Kidney glomerular epithelial cell (primary cell): ENCODE results near the gene LGALS9.
A peak's percentile ranks its signal among the peaks of the same experiment; 100 is the strongest.
"Not testable (repeated sequence)": the region's sequence is repeated elsewhere in the genome, so short reads cannot be mapped to it uniquely, and the experiment has no call there.

Source experiments
- DNase-seq: peaks from one replicate; lab custom pipeline; 2025; lab: John Stamatoyannopoulos, UW

Gene LGALS9

DNA sequence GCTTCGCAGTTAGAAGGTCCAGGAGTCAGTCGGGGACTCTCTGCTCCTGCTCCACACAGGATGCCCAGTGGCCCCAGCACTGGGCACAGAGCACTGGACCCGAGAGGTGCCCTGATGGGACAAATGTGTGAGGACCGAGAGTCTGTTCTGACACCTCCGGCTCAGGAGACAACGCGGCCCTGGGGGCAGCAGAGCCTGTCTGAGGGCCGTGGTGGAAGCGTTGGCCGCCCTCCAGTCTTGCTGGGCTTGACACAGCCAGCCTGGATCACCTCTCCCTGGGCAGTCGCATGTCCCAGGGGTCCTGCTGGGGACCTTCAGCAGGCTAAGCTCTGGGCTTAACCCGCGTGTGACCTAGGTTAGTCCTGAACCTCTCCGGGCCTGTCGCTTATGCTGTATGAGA is 23.1 kb downstream of the LGALS9 start:
- DNase-seq, result no peak

GRCh38 chr17:27654654-27655524 is 23.9 kb downstream of the LGALS9 start:
- DNase-seq, result peak; percentile 15

- not testable (repeated sequence) for DNase-seq
These were observed 24.6 kb downstream of the LGALS9 start for GRCh38 chr17:27655525-27656111.

GRCh38 chr17:27656620-27657019 is 25.6 kb downstream of the LGALS9 start:
- DNase-seq, result not testable (repeated sequence)

DNA sequence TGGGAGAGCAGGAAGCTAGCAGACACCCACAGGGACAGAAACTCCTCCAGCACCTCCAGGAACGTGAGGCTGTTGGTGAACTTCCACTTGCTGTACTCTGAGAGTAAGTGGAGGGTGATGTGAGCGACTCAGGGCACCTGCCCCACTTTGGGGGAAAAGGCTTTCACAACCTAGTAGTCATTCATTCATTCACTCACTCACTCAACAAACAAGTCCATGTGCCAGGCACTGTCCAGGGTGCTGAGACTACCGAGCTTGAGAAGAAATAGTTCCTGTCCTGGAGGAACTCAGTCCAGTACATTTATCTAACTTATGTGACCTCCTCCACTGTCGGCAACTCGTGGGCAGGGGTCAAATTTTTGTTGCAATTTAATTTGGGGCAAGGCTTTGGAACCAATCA is 26.6 kb downstream of the LGALS9 start:
- no peak for DNase-seq

GRCh38 chr17:27659683-27660082 is 28.7 kb downstream of the LGALS9 start:
- no peak for DNase-seq

DNA sequence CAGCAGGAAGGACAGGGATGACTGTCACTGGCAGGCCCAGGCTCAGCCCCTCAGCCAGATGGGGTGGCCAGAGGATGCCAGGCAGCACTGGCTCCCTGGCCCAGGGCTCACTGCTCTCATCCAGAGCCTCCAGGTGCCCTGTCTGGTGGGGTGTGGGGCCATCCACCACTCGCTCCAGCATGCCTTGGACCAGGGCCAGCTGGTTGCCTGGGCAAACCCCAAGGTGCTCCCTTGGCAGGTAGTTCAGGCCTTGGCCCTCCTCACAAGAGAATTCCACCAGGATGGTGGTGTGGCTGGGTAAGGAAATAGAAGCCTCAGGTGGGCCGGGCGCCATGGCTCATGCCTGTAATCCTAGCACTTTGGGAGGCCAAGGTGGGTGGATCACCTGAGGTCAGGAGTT is 29.4 kb downstream of the LGALS9 start:
- DNase-seq, result no peak

DNA sequence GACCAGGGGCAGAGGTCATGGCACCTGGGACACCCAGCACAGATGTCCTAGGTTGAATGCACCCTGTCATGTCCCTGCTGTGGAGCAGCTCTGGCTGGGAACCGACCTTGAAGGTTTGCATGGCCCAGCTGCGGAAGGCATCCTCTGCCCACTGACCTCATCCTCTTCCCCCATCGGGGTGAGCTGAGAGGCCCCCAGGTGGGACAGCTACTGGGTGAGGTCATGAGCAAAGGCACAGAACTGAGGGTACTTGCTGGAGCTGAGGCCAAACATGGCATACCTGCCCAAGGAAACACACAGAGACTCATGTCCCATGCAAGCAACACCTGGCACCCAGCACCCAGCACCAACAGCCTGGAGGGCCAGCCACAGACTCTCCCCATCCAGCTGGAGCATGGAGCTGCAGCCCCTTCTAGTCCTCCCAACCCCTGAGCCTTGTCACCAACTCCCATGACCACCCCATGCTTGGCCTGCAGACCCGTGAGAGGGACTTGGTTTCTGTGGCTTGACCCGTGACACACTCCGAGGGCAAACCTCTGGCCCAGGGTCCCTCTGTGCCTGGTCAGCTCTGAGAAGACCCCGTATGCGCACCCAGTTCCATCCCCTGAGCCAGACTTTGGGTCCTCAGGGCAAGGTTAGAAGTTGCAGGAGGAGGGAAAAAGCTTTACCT is 33.1 kb downstream of the LGALS9 start:
- DNase-seq, result no peak

- DNase-seq, result no peak
These were observed 33.6 kb downstream of the LGALS9 start for GRCh38 chr17:27664606-27664965.

GRCh38 chr17:27665549-27665948 is 34.6 kb downstream of the LGALS9 start:
- DNase-seq, result no peak

- DNase-seq, result not testable (repeated sequence)
These were observed 35.3 kb downstream of the LGALS9 start for GRCh38 chr17:27666270-27666669.

DNA sequence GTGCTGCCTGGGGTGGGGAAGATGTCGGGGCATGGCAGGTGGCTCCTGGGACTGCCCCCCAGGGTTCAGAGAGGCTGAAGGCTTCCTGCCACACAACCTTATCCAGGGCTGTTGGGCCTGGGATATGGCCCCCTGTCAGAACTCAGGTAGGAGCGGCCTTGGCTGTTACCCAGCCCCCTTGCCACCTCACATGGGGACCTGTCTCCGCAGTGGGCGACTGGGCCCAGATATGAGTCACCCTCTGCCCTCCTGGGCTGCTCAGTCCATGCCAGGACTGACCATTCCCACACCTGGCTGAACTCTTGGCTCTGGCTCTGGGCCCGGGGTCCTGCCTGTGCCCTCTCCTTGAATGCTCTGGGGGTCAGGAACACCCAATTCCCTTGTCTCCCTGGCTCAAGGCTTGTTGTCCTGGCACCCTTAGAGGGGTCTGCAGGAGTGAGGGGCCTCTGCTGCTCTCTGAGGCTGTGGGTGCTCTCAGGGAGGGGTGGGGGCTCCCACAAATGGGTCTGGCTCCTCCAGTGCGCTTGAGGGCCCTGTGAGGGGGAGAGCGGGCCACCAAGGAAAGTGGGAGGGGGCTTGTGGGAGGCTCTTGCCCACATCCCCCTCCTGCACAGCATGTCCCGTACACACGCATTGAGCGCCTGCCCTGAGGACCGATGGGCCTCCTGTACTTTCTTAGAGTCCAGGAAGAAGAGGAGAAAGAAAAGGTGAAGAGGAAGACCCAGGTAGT is 36.0 kb downstream of the LGALS9 start:
- no peak for DNase-seq

- no peak for DNase-seq
These were observed 36.9 kb downstream of the LGALS9 start for GRCh38 chr17:27667656-27668487.

DNA sequence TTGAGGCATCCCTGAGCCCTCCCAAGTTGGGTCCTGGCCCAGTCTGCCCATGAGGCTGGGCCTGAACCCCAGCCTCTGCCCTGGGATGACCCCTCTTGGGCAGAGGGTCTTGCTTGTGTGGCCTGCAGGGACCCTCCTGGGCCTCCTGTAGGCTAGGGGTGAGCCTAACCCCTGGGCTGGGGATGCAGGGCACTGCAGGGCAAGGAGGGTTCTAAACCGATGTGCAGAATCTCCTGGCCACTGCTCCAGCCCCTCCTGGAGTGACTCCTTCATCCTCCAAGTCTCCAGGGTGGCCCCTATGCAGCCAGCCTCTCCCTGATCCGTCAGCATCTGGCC is 37.5 kb downstream of the LGALS9 start:
- DNase-seq, result no peak

DNA sequence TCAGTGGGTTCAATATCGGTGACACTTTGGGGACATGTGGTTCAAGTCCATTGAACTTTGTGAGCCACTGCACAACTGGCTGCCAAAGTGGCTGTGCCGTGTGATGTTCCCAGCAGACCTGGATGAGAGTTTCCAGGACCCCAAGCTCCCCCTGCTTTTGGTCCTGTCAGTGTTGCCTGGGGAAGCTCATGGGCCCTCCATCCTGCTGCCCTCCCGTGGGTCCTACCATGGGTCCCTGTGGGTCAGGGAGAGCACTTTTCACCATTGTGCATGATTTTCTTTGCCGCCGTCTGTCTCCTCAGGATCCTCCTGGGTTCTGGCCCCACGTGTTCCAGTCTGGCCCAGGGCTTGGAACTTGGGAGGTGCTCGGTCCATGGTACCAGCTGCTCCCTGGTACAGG is 38.1 kb downstream of the LGALS9 start:
- DNase-seq, result no peak

- DNase-seq, result no peak
These were observed 38.9 kb downstream of the LGALS9 start for GRCh38 chr17:27669850-27670249.

GRCh38 chr17:27670791-27671590 is 40.0 kb downstream of the LGALS9 start:
- DNase-seq, result no peak

- no peak for DNase-seq
These were observed 40.6 kb downstream of the LGALS9 start for GRCh38 chr17:27671591-27671910.

DNA sequence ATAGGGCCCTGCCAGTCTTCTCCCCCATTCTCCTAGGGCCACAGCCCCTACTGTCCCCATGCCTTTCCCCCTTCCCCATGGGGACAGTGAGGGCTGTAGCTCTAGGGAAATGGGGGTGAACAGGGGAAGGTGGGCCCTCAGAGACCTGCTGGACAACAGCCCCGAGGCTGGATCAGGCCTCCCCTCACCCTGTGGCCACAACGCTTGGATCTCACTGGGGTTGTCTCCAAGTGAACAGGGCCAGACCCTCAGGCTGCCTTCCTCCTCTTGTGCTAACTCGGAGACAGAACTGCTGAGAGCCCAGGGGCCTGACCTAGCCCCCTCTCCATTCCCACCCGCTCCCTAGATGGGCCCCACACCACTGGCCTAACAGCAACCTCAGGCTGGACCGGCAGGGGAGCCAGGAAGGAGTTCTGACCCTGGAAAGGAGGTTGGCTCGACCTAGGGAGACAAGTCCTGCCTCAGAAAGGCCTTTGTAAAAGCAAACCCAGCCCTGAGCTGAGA is 41.0 kb downstream of the LGALS9 start:
- not testable (repeated sequence) for DNase-seq

DNA sequence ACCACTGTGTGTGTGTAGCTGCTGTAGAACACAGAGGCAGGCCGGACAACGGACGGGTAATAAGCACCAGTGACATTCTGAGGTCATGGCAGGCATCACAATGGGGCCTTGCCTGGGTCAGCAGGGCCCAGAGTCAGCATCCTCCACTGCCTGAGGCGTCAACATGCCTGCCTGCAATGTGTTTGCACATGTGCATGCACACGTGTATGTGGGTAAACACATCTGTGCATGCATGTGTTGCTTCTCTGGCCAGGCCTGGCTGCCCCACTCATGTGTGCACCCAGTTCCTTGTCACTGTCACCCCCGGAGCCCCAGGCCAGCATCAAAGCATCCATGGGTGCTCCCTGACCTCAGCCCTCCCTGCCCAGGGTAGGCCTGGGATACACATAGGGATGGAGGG is 43.3 kb downstream of the LGALS9 start:
- no peak for DNase-seq

DNA sequence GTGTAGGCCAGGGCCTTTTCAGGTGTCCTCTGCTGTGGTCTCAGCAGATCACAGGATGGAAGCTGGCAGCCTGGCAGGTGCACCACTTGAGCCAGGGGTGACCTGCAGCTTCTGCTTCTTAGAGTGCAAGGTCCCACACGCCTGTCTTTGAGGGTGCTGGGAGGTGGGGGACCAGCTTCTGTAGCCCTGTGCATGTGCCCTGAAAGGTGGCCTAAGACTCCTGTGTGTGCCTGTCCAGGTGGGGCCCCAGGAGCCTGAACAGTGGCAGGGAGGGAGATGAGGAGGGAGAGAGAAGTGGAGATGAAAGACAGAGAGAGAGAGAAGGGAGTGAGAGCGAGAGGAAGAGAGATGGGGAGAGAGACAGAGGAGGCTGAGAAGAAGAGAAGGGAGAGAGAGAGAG is 46.2 kb downstream of the LGALS9 start:
- no peak for DNase-seq
